HG03196 (cell line): ENCODE results near the gene UHRF2.
"Not testable (repeated sequence)": the region's sequence is repeated elsewhere in the genome, so short reads cannot be mapped to it uniquely, and the experiment has no call there.

ENCODE experiments used
- ATAC-seq: cut with Tn5 transposase; IDR thresholded peaks from one replicate; pipeline ENCODE4 v1.9.1; 2021; ENCODE audit not compliant: unreplicated experiment

Gene UHRF2

DNA sequence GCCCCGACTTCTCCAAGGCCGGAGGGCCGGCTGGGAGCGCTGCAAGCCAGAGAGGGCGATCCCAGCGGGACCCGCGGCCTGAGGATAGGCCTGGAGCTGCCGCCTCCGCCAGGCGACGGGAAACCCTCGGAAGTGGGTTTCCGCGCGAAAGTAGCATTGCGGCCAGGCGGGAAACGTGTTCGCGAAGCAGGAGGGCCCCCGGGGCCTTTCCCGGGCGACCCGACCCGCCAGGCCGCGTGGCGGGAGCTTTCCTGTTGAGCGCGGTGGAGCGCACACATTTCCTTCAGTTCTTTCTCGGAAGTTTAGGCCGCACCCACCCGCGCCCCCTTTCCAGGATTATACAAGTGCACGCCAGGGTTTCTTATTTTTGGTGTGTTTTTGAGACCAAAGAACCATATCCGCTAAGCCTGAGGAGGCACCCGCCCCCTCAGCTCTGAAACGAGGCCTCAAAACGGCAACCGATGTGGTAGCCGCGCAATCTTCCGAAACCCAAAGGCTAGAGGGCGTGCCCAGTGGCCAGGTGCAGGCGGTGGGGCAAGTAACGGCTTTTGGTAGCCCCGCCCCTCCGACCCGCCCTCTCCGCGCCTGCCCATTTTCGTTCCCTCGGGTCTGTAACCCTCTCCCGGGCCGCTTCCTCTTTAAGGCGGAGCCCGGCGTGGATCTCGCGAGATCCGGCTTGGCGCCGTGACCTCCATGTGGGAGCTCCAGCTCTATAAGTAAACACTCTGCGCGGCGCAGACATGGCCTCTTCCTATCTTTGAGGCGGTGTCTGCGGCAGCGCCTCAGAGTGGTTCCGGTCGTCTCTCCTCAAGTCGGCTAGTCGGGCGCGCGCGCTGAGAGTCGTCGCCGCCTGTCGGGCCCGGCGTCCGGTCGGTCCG is at the start of gene UHRF2:
Gene UHRF2 (plus strand): TSS at position 713 of the 878 bp plus-strand sequence. CDS start 292 bp downstream, outside the sequence.
- ATAC-seq: peak; percentile 80

DNA sequence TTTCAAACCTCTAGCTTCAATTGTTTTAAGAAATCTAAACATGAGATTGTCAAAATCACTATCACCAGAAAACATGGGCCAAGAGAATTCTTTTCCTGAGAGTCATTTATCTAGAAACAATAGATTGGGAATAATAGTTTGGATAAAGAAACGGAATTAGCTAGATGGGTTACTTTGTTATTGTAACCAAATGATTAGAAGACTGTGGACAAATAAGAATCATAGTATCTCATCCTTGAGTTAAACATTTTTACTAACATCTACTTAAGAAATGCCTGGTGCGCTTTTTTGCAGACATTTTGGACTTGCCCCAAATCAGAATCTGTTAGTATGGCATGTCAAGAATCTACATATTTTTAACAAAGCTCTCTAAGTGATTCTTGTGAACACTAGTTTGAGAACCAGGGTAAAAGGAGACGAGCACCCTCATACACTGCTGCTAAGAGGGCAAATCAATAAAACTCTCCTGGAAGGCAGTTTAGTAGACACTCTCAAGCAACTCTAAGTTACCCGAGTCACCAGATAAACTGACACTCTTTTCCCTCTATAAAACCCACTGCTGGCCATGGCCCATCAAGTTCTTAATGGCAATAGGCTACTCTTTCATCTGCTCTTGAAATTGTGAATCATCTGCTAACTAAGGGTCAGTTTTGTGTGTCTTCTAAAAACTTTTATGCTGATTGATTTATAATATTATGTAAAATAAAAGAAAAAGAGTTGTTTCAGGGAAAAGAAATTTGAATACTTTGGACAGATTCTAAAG is 45.7 kb upstream of the UHRF2 start:
- ATAC-seq: no peak

GRCh38 chr9:6368831-6369230 is 44.2 kb upstream of the UHRF2 start:
- no peak for ATAC-seq

GRCh38 chr9:6381477-6382012 is 31.5 kb upstream of the UHRF2 start:
- not testable (repeated sequence) for ATAC-seq

- no peak for ATAC-seq
Measured at GRCh38 chr9:6382681-6383080, 30.3 kb upstream of the UHRF2 start.

- no peak for ATAC-seq
Measured at GRCh38 chr9:6383551-6384225, 29.3 kb upstream of the UHRF2 start.

DNA sequence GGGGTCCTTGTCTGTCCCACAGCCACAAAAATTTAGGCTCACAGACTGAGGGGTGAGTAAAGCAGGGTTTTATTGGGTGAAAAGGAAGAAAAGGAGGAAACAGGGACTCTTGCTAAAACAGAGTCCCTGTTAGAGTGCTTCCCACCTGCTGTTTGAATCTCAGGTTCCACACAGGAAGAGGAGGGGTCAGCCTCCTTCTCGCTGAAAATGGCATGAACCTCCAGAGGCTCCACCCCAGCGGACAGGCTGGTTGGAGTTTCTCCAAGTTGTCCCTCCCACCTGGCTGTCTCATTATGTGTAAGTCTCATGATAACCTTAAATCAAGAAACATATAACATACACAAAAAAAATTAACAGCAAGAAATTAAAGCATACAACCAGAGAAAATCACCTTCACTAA is 28.3 kb upstream of the UHRF2 start:
- ATAC-seq: no peak

GRCh38 chr9:6399071-6399470 is 13.9 kb upstream of the UHRF2 start:
- no peak for ATAC-seq

- no peak for ATAC-seq
Measured at GRCh38 chr9:6405371-6405770, 7.6 kb upstream of the UHRF2 start.

DNA sequence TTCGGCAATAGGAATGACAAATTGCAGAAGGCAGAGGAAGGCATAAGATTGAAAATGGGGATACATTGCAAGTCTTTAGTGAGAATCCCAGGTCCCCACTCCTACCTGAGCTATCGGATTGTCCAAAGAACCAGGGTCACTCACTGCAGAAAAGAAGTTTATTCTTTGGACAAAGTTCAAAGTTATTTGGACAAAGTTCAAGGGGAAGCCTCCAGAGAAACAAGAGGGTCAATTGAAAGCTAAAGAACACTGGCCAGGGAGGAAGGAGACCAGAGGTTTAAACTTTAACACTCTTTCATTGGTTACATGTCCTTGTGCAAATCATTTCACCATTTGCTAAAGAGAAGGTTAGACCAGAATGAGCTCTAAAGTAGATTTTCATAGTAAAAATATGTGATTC is 5.2 kb upstream of the UHRF2 start:
- no peak for ATAC-seq

GRCh38 chr9:6408320-6408719 is 4.7 kb upstream of the UHRF2 start:
- no peak for ATAC-seq

DNA sequence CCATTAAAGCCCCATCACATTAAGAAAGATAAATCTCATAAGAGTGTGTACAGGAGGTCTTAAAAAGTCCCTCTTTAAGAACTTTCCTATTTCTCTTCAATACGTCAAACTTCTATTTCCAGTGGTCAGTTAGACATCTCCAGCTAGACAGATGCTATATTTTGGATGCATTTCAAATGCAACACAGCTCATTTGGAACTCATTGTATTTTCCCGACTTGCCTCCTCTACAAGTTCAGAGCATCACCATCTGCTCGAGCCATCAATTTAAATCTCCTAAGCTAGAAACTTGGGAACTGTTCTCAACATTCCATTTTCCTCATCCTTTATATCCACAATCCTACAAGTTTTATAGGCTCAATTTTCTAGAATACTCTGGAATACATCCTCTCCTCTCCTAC is 3.2 kb upstream of the UHRF2 start:
- no peak for ATAC-seq

DNA sequence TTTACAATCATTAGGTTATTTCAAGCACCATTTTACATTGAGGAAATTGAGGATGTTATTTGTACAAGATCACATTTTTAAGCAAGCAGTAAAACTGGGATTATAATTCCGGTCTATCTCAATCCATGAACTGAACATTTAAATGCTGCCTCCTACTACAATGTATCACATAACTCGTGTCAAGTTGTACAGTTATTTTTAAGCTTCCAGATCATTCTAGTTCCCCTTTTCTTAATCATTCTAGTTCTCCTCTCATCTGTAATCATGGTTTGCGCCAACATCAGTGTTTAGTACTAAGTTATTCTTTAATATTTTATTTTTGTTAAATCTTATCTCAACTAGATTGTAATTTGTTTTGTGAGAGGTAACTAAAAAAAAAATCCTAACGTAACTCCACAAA is 2.4 kb upstream of the UHRF2 start:
- no peak for ATAC-seq

GRCh38 chr9:6413365-6414246 is 607 bp downstream of the UHRF2 start:
- peak; percentile 11 for ATAC-seq

GRCh38 chr9:6414247-6414641 is 1.2 kb downstream of the UHRF2 start:
- no peak for ATAC-seq

DNA sequence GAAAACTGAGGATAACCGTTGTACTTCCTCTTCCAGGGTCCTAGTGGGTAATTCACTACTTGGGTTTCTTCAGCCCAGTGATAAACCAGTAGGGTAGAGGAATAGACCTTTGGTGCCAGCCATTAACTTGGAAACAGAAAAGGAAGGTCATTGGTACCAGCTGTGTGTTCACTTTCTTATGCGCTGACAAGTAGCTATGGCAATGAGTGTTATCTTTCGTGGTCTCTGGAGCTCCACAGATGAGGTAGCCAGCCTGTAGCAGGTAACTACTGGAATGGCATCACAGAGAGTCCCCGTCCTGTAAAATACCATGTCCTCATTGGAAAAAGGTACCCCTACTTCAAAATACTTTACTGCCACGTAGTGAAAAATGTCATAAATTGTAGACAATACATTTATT is 2.3 kb downstream of the UHRF2 start:
- ATAC-seq: no peak

DNA sequence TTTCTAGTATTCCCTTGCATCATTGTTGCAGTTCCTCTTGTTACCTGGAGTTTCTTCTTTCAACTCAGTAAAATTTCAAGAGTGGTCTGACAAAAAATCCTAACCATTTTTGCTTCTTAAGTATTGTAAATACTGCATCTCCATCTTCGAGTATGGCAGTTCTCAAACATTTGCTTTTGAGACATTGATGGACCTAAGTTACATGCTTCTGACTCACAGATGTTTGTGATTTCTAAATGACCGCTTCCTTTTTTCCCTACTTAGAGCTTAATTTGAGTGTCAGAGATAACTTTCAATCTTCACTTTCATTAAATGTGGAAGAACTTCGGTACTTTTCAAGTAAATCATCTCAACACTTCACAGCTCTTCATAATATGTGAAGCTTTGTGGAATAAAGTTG is 4.2 kb downstream of the UHRF2 start:
- ATAC-seq: no peak

- no peak for ATAC-seq
Measured at GRCh38 chr9:6418764-6419163, 5.8 kb downstream of the UHRF2 start.

GRCh38 chr9:6424940-6425339 is 11.9 kb downstream of the UHRF2 start:
- no peak for ATAC-seq

DNA sequence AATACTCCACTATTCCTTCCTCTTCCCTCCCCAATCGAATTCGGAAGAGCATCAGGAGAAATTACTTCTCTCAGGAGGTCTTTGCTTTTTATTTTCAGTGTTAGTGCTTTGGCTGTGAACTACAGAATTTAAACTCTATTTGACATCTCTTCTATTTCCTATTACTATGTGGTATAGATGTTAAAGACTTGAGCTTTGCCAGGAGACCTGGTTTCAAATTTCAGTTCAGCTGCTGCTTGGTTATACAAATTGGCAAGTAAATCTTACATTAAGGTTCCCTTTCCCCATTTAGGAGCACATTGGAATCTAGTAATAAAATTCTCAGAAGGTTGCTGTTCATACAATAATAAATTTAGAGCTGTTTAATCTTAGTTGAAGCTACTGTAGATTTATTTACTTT is 13.1 kb downstream of the UHRF2 start:
- no peak for ATAC-seq
